Sigmoid colon (tissue), 7 donors: ENCODE results near the gene KCNMB1. TPM values are rescaled to one million over a fixed set of nuclear protein-coding genes. Genes with fewer than 3 reads are reported as not detected.

ENCODE experiments used
- DNase-seq: peaks from one replicate; pipeline ENCODE4 v3.0.0-alpha.2; 2019
- H3K27ac ChIP-seq, 4 donors: fragments of 200-600 bp; sonication (generic); one replicate each; pipeline ENCODE4 v1.5.1; 2016 to 2019; ENCODE audit warnings: mild to moderate bottlenecking in 1 of 4
- H3K27me3 ChIP-seq, 3 donors: fragments of 200-600 bp; sonication (generic); one replicate each; pipeline ENCODE4 v1.5.1; 2019; ENCODE audit warnings: mild to moderate bottlenecking in 1 of 3
- H3K36me3 ChIP-seq, 4 donors: fragments of 200-600 bp; sonication (generic); one replicate each; pipeline ENCODE4 v1.5.1; 2016 to 2019
- H3K4me1 ChIP-seq, 4 donors: fragments of 200-600 bp; sonication (generic); one replicate each; pipeline ENCODE4 v1.5.1; 2017 to 2019
- H3K4me3 ChIP-seq, 4 donors: fragments of 200-600 bp; sonication (generic); one replicate each; pipeline ENCODE4 v1.5.1; 2017 to 2019; ENCODE audit warnings: mild to moderate bottlenecking in 2 of 4, moderate library complexity in 1 of 4
- H3K9me3 ChIP-seq, 4 donors: fragments of 200-600 bp in 3 of 4; sonication (generic) in 3 of 4; one replicate each; pipeline versions ENCODE4 v1.5.1 to v1.6.1; 2013 to 2019
- CTCF ChIP-seq, 4 experiments: fragments of 450-650 bp in 3 of 4; fragments of 200-600 bp in 1 of 4; IDR thresholded peaks; one replicate each; pipeline ENCODE4 v1.5.1; 2016 to 2019; ENCODE audit warnings: antibody characterized with exemption in 4 of 4, mild to moderate bottlenecking in 3 of 4, moderate library complexity in 2 of 4
- EP300 ChIP-seq, 4 donors: sonication (generic); formaldehyde crosslinking; IDR thresholded peaks; one replicate each; pipeline ENCODE4 v1.6.1; 2017; ENCODE audit warnings: antibody characterized with exemption in 4 of 4
- POLR2A ChIP-seq, 2 donors: fragments of 450-650 bp; IDR thresholded peaks; one replicate each; pipeline ENCODE4 v1.6.1; 2016; ENCODE audit warnings: antibody characterized with exemption in 2 of 2, mild to moderate bottlenecking in 2 of 2, moderate library complexity in 2 of 2
- POLR2AphosphoS5 ChIP-seq, 4 donors: sonication (generic); formaldehyde crosslinking; IDR thresholded peaks; one replicate each; pipeline ENCODE4 v1.6.1; 2017; ENCODE audit warnings: antibody characterized with exemption in 4 of 4
- WGBS, 2 donors: extraction: QIAGEN DNeasy Blood & Tissue Kit; methylation state at CpG; one replicate each; pipeline ENCODE4 v1.1.7; 2013; 5-methylcytosine and 5-hydroxymethylcytosine counted together
- intact Hi-C: fragments of 100-400 bp; cut with DNase I; formaldehyde crosslinking; loops from one replicate; pipeline ENCODE4 v1.15.1; 2023
- polyA plus RNA-seq, 3 donors: library from polyadenylated mRNA; stranded (reverse); fragments of 200-250 nt; gene quantifications; one replicate each; pipeline ENCODE4 v1.2.3, GENCODE V29; 2013
- total RNA-seq, 4 donors: library from RNA; depleted of rRNA; stranded (reverse); fragments of >200 nt; gene quantifications; one replicate each; pipeline ENCODE4 v1.1.0, GENCODE V29; 2016
- donor health status: healthy with polysubstance abuse.
- donor health status: Bipolar disorder and iron deficiency.
- donor health status: healthy.

Gene KCNMB1
- total and polyA plus RNA-seq, 7 donors: 0.46 to 59.8 (median 38.6) TPM

- WGBS, 2 donors: 92% methylated on average over 3 of the region's 3 CpGs
- H3K27me3 ChIP-seq: peaks cover 0 to 10% (median 6%) of the 10 kb centered on the region in 3 donors
- no peak overlapping the region for H3K4me3 ChIP-seq
- H3K36me3 ChIP-seq: no peaks in the 10 kb centered on the region
- no peaks in the 10 kb centered on the region for H3K9me3 ChIP-seq
- TF ChIP-seq POLR2AphosphoS5 (IDR thresholded peaks at IDR 0.05) (no peak), POLR2A (IDR thresholded peaks at IDR 0.05) (no peak), CTCF (IDR thresholded peaks at IDR 0.05) (no peak), EP300 (IDR thresholded peaks at IDR 0.05) (no peak)
- intact Hi-C loops: no loop called here
- DNase-seq: no peak
- H3K27ac ChIP-seq: no peak overlapping the region
- peaks cover 0 to 6% (median 3%) of the 10 kb centered on the region in 4 donors for H3K4me1 ChIP-seq
Observed at GRCh38 chr5:170426149-170426767, 37.1 kb upstream of the KCNMB1 start.

- intact Hi-C loops: no loop called here
Observed at GRCh38 chr5:170425731-170426130, 36.6 kb upstream of the KCNMB1 start.

GRCh38 chr5:170424629-170425028 is 35.5 kb upstream of the KCNMB1 start:
- H3K9me3 ChIP-seq: no peaks in the 10 kb centered on the region
- no peak for DNase-seq
- H3K4me1 ChIP-seq: peaks cover 0 to 16% (median 3%) of the 10 kb centered on the region in 4 donors
- TF ChIP-seq POLR2A (IDR thresholded peaks at IDR 0.05) (no peak), EP300 (IDR thresholded peaks at IDR 0.05) (no peak), CTCF (IDR thresholded peaks at IDR 0.05) (no peak), POLR2AphosphoS5 (IDR thresholded peaks at IDR 0.05) (no peak)
- H3K36me3 ChIP-seq: no peaks in the 10 kb centered on the region
- peaks cover 0 to 6% (median 0%) of the 10 kb centered on the region in 3 donors for H3K27me3 ChIP-seq
- intact Hi-C loops: loop anchor here (5.0 kb wide), 2 partner anchors 72 to 322 kb away; no protein-coding TSS in a partner anchor
- 81 to 86% methylated on average over 4 of the region's 4 CpGs for WGBS, 2 donors
- no peak overlapping the region for H3K4me3 ChIP-seq
- no peak overlapping the region for H3K27ac ChIP-seq

More at GRCh38 chr5:170425731-170426130, 36.6 kb upstream of the KCNMB1 start:
- no peak overlapping the region for H3K4me3 ChIP-seq
- no peaks in the 10 kb centered on the region for H3K9me3 ChIP-seq
- no peaks in the 10 kb centered on the region for H3K36me3 ChIP-seq
- peaks cover 0 to 10% (median 1%) of the 10 kb centered on the region in 3 donors for H3K27me3 ChIP-seq
- no peak for TF ChIP-seq POLR2A (IDR thresholded peaks at IDR 0.05)
- TF ChIP-seq CTCF (IDR thresholded peaks at IDR 0.05): no peak
- TF ChIP-seq EP300 (IDR thresholded peaks at IDR 0.05): no peak
- TF ChIP-seq POLR2AphosphoS5 (IDR thresholded peaks at IDR 0.05): no peak
- H3K27ac ChIP-seq: no peak overlapping the region
- DNase-seq: no peak
- 81 to 91% methylated on average over 6 of the region's 6 CpGs for WGBS, 2 donors
- peaks cover 0 to 9% (median 3%) of the 10 kb centered on the region in 4 donors for H3K4me1 ChIP-seq

GRCh38 chr5:170423692-170424091 is 34.5 kb upstream of the KCNMB1 start:
- 53 to 69% methylated on average over 7 of the region's 7 CpGs for WGBS, 2 donors
- Histone ChIP-seq H3K27me3 (peaks cover 0 to 6% (median 0%) of the 10 kb centered on the region in 3 donors), H3K9me3 (no peaks in the 10 kb centered on the region), H3K4me1 (peaks cover 0 to 20% (median 6%) of the 10 kb centered on the region in 4 donors), H3K27ac (no peak overlapping the region), H3K4me3 (no peak overlapping the region), H3K36me3 (no peaks in the 10 kb centered on the region)
- intact Hi-C loops: loop anchor here (5.0 kb wide), 2 partner anchors 71 to 321 kb away; no protein-coding TSS in a partner anchor
- DNase-seq: no peak
- TF ChIP-seq CTCF (IDR thresholded peaks at IDR 0.05) (no peak), POLR2A (IDR thresholded peaks at IDR 0.05) (no peak), EP300 (IDR thresholded peaks at IDR 0.05) (no peak), POLR2AphosphoS5 (IDR thresholded peaks at IDR 0.05) (no peak)
